ENCODE results near the gene TPO.

TPO gene

GRCh38 chr2:1462994-1463393 is 49.7 kb downstream of the TPO start:
- Histone ChIP-seq H3K27me3 (ENCODE audit: insufficient read depth, low read length) (no peaks in the 10 kb centered on the region), H3K79me2 (ENCODE audit: control insufficient read depth, insufficient read depth, low read length, unreplicated experiment) (no peaks in the 10 kb centered on the region), H3K27ac (ENCODE audit: low read depth, low read length) (no peak overlapping the region), H3K4me3 (ENCODE audit: low read depth, low read length) (no peak overlapping the region), H3K36me3 (ENCODE audit: insufficient read depth, low read length) (no peaks in the 10 kb centered on the region), H3K4me1 (ENCODE audit: control insufficient read depth, insufficient read depth, low read length, unreplicated experiment) (no peaks in the 10 kb centered on the region), H2AFZ (ENCODE audit: low read length, unreplicated experiment) (no peak overlapping the region)

GRCh38 chr2:1472350-1472749 is 59.1 kb downstream of the TPO start:
- Histone ChIP-seq H3K27ac (ENCODE audit: low read depth, low read length) (no peak overlapping the region), H3K79me2 (ENCODE audit: control insufficient read depth, insufficient read depth, low read length, unreplicated experiment) (no peaks in the 10 kb centered on the region), H3K4me1 (ENCODE audit: control insufficient read depth, insufficient read depth, low read length, unreplicated experiment) (no peaks in the 10 kb centered on the region), H2AFZ (ENCODE audit: low read length, unreplicated experiment) (no peak overlapping the region), H3K4me3 (ENCODE audit: low read depth, low read length) (no peak overlapping the region), H3K27me3 (ENCODE audit: insufficient read depth, low read length) (no peaks in the 10 kb centered on the region), H3K36me3 (ENCODE audit: insufficient read depth, low read length) (no peaks in the 10 kb centered on the region)

- Histone ChIP-seq H2AFZ (ENCODE audit: low read length, unreplicated experiment) (no peak overlapping the region), H3K4me3 (ENCODE audit: low read depth, low read length) (no peak overlapping the region), H3K4me1 (ENCODE audit: control insufficient read depth, insufficient read depth, low read length, unreplicated experiment) (no peaks in the 10 kb centered on the region), H3K36me3 (ENCODE audit: insufficient read depth, low read length) (no peaks in the 10 kb centered on the region), H3K27me3 (ENCODE audit: insufficient read depth, low read length) (no peaks in the 10 kb centered on the region), H3K79me2 (ENCODE audit: control insufficient read depth, insufficient read depth, low read length, unreplicated experiment) (no peaks in the 10 kb centered on the region), H3K27ac (ENCODE audit: low read depth, low read length) (no peak overlapping the region)
These were observed 63.4 kb downstream of the TPO start for GRCh38 chr2:1476617-1477195.

GRCh38 chr2:1477196-1478040 is 64.2 kb downstream of the TPO start:
- Histone ChIP-seq H3K4me3 (ENCODE audit: low read depth, low read length) (no peak overlapping the region), H3K36me3 (ENCODE audit: insufficient read depth, low read length) (no peaks in the 10 kb centered on the region), H3K27ac (ENCODE audit: low read depth, low read length) (no peak overlapping the region), H3K4me1 (ENCODE audit: control insufficient read depth, insufficient read depth, low read length, unreplicated experiment) (no peaks in the 10 kb centered on the region), H3K27me3 (ENCODE audit: insufficient read depth, low read length) (no peaks in the 10 kb centered on the region), H3K79me2 (ENCODE audit: control insufficient read depth, insufficient read depth, low read length, unreplicated experiment) (no peaks in the 10 kb centered on the region), H2AFZ (ENCODE audit: low read length, unreplicated experiment) (no peak overlapping the region)

GRCh38 chr2:1478311-1479305 is 65.3 kb downstream of the TPO start:
- Histone ChIP-seq H3K27ac (ENCODE audit: low read depth, low read length) (no peak overlapping the region), H3K79me2 (ENCODE audit: control insufficient read depth, insufficient read depth, low read length, unreplicated experiment) (no peaks in the 10 kb centered on the region), H3K4me3 (ENCODE audit: low read depth, low read length) (no peak overlapping the region), H3K4me1 (ENCODE audit: control insufficient read depth, insufficient read depth, low read length, unreplicated experiment) (no peaks in the 10 kb centered on the region), H2AFZ (ENCODE audit: low read length, unreplicated experiment) (no peak overlapping the region), H3K27me3 (ENCODE audit: insufficient read depth, low read length) (no peaks in the 10 kb centered on the region), H3K36me3 (ENCODE audit: insufficient read depth, low read length) (no peaks in the 10 kb centered on the region)

GRCh38 chr2:1479346-1479745 is 66.1 kb downstream of the TPO start:
- Histone ChIP-seq H3K36me3 (ENCODE audit: insufficient read depth, low read length) (no peaks in the 10 kb centered on the region), H3K27me3 (ENCODE audit: insufficient read depth, low read length) (no peaks in the 10 kb centered on the region), H3K4me3 (ENCODE audit: low read depth, low read length) (no peak overlapping the region), H2AFZ (ENCODE audit: low read length, unreplicated experiment) (no peak overlapping the region), H3K79me2 (ENCODE audit: control insufficient read depth, insufficient read depth, low read length, unreplicated experiment) (no peaks in the 10 kb centered on the region), H3K4me1 (ENCODE audit: control insufficient read depth, insufficient read depth, low read length, unreplicated experiment) (no peaks in the 10 kb centered on the region), H3K27ac (ENCODE audit: low read depth, low read length) (no peak overlapping the region)

- Histone ChIP-seq H3K79me2 (ENCODE audit: control insufficient read depth, insufficient read depth, low read length, unreplicated experiment) (no peaks in the 10 kb centered on the region), H3K36me3 (ENCODE audit: insufficient read depth, low read length) (no peaks in the 10 kb centered on the region), H3K27me3 (ENCODE audit: insufficient read depth, low read length) (no peaks in the 10 kb centered on the region), H2AFZ (ENCODE audit: low read length, unreplicated experiment) (no peak overlapping the region), H3K27ac (ENCODE audit: low read depth, low read length) (no peak overlapping the region), H3K4me1 (ENCODE audit: control insufficient read depth, insufficient read depth, low read length, unreplicated experiment) (no peaks in the 10 kb centered on the region), H3K4me3 (ENCODE audit: low read depth, low read length) (no peak overlapping the region)
These were observed 67.4 kb downstream of the TPO start for GRCh38 chr2:1480671-1481076.

- H3K27ac ChIP-seq (ENCODE audit: low read depth, low read length), result no peak overlapping the region
- H3K36me3 ChIP-seq (ENCODE audit: insufficient read depth, low read length), result no peaks in the 10 kb centered on the region
- no peak overlapping the region for H3K4me3 ChIP-seq (ENCODE audit: low read depth, low read length)
- no peak overlapping the region for H2AFZ ChIP-seq (ENCODE audit: low read length, unreplicated experiment)
- H3K79me2 ChIP-seq (ENCODE audit: control insufficient read depth, insufficient read depth, low read length, unreplicated experiment), result no peaks in the 10 kb centered on the region
- no peaks in the 10 kb centered on the region for H3K4me1 ChIP-seq (ENCODE audit: control insufficient read depth, insufficient read depth, low read length, unreplicated experiment)
- H3K27me3 ChIP-seq (ENCODE audit: insufficient read depth, low read length), result no peaks in the 10 kb centered on the region
These were observed 68.4 kb downstream of the TPO start for GRCh38 chr2:1481406-1482252.

- Histone ChIP-seq H3K36me3 (ENCODE audit: insufficient read depth, low read length) (no peaks in the 10 kb centered on the region), H3K79me2 (ENCODE audit: control insufficient read depth, insufficient read depth, low read length, unreplicated experiment) (no peaks in the 10 kb centered on the region), H3K27ac (ENCODE audit: low read depth, low read length) (no peak overlapping the region), H3K4me1 (ENCODE audit: control insufficient read depth, insufficient read depth, low read length, unreplicated experiment) (no peaks in the 10 kb centered on the region), H3K4me3 (ENCODE audit: low read depth, low read length) (no peak overlapping the region), H2AFZ (ENCODE audit: low read length, unreplicated experiment) (no peak overlapping the region), H3K27me3 (ENCODE audit: insufficient read depth, low read length) (no peaks in the 10 kb centered on the region)
These were observed 69.0 kb downstream of the TPO start for GRCh38 chr2:1482253-1482675.

GRCh38 chr2:1482981-1483380 is 69.7 kb downstream of the TPO start:
- Histone ChIP-seq H3K27ac (ENCODE audit: low read depth, low read length) (no peak overlapping the region), H2AFZ (ENCODE audit: low read length, unreplicated experiment) (no peak overlapping the region), H3K36me3 (ENCODE audit: insufficient read depth, low read length) (no peaks in the 10 kb centered on the region), H3K79me2 (ENCODE audit: control insufficient read depth, insufficient read depth, low read length, unreplicated experiment) (no peaks in the 10 kb centered on the region), H3K4me3 (ENCODE audit: low read depth, low read length) (no peak overlapping the region), H3K4me1 (ENCODE audit: control insufficient read depth, insufficient read depth, low read length, unreplicated experiment) (no peaks in the 10 kb centered on the region), H3K27me3 (ENCODE audit: insufficient read depth, low read length) (no peaks in the 10 kb centered on the region)

All from ACC112 (cell line).